Mucosa of descending colon (tissue), 3 donors: ENCODE data around the gene PAX7. TPM values are rescaled to one million over a fixed set of nuclear protein-coding genes. Genes with fewer than 3 reads are reported as not detected.

ENCODE experiments used
- ATAC-seq: fragments of 200-7000 bp; cut with Tn5 transposase; one replicate; pipeline ENCODE4 v1.9.1; 2020; ENCODE audit warnings: mild to moderate bottlenecking, moderate library complexity
- DNase-seq, 3 donors: peaks; one replicate each; pipeline ENCODE4 v3.0.0-alpha.2; 2020
- H3K36me3 ChIP-seq: fragments of 200-600 bp; one replicate; pipeline ENCODE4 v1.8.0; 2021; ENCODE audit warnings: low read depth, mild to moderate bottlenecking
- H3K4me1 ChIP-seq: fragments of 200-600 bp; one replicate; pipeline ENCODE4 v1.8.0; 2021; ENCODE audit warnings: low read depth, mild to moderate bottlenecking
- H3K4me3 ChIP-seq: fragments of 200-600 bp; one replicate; pipeline ENCODE4 v1.8.0; 2021; ENCODE audit warnings: mild to moderate bottlenecking
- H3K9me3 ChIP-seq: fragments of 200-600 bp; one replicate; pipeline ENCODE4 v1.8.0; 2021; ENCODE audit warnings: mild to moderate bottlenecking
- intact Hi-C, 2 donors: fragments of 100-400 bp; cut with DNase I in 1 of 2; cut with micrococcal nuclease in 1 of 2; formaldehyde crosslinking; loops; one replicate each; pipeline versions ENCODE4 v1.11.0 to v1.11.1; 2022; cut with DNase I, micrococcal nuclease
- total RNA-seq, 3 donors: library from RNA; stranded (reverse); fragmentation: NEBNext Ultra II Directional in 2 of 3; extraction: Animal tissue kit (Norgen Biotek cat#: 25700) in 2 of 3; gene quantifications; one replicate each; pipeline versions ENCODE4 v1.2.1 to v1.2.4, GENCODE V29; 2021 to 2023
- TF ChIP-seq, protein P1 (sequence below): fragments of 200-600 bp; IDR thresholded peaks from one replicate; pipeline ENCODE4 v1.8.0; 2022; ENCODE audit warnings: antibody characterized with exemption, mild to moderate bottlenecking
- donor health status: DM: no; HTN: no; CAD: no; lungs with moderate emphysema.
- donor health status: DM: no; HTN: no; CAD: no.
- donor health status: DM: no; HTN: yes; CAD: no.

The PAX7 gene
- total RNA-seq, 3 donors from 2014 or later = not detected

DNA sequence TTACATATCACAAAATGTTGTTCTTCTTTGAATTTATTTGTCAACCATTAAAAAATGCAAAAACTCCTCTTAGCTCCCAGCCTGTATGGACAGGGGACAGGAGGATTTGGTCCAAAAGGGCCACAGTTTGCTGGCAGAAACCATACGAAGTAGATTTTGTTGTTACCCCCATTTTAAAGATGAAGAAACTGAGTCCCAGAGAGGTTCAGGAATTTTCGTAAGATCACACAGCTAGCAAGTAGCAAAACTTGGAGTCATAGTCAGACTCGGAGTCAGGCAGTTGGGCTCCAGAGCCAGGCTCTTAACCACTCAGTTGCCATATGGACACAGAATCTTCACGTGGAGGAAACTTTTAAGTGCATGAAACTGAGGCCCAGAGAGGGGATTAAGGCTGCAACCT lies 137.4 kb downstream of the PAX7 start:
- no peaks in the 10 kb centered on the region for H3K4me1 ChIP-seq
- DNase-seq = no peak
- TF ChIP-seq, protein P1, sequence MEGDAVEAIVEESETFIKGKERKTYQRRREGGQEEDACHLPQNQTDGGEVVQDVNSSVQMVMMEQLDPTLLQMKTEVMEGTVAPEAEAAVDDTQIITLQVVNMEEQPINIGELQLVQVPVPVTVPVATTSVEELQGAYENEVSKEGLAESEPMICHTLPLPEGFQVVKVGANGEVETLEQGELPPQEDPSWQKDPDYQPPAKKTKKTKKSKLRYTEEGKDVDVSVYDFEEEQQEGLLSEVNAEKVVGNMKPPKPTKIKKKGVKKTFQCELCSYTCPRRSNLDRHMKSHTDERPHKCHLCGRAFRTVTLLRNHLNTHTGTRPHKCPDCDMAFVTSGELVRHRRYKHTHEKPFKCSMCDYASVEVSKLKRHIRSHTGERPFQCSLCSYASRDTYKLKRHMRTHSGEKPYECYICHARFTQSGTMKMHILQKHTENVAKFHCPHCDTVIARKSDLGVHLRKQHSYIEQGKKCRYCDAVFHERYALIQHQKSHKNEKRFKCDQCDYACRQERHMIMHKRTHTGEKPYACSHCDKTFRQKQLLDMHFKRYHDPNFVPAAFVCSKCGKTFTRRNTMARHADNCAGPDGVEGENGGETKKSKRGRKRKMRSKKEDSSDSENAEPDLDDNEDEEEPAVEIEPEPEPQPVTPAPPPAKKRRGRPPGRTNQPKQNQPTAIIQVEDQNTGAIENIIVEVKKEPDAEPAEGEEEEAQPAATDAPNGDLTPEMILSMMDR = no peak
- H3K9me3 ChIP-seq = no peaks in the 10 kb centered on the region
- no peaks in the 10 kb centered on the region for H3K36me3 ChIP-seq
- no peak overlapping the region for H3K4me3 ChIP-seq
- intact Hi-C loops = no loop called here
- ATAC-seq = no peak

DNA sequence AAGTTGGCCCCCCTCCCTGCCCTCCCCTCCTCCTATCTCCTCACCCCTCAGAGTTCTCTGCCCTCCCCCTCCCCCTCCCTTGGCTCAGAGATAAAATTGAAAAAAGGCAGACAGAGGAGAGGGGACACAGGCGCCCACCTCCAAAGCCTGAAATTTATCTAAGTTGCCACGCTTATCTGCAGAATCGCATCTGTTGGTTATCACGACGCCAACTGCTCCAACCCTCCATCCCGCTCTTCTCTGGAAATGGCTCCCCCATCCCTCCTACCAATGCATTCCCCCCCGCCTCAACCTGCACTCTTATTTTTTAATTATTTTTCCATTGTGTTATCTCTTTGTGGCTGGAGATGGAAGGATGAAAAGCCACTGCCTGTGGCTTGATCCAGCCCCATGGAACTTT lies 138.5 kb downstream of the PAX7 start:
- H3K4me3 ChIP-seq = no peak overlapping the region
- no peak for ATAC-seq
- no peaks in the 10 kb centered on the region for H3K9me3 ChIP-seq
- no peaks in the 10 kb centered on the region for H3K36me3 ChIP-seq
- H3K4me1 ChIP-seq = no peaks in the 10 kb centered on the region
- TF ChIP-seq, protein P1 = no peak
- DNase-seq = no peak
- intact Hi-C loops = no loop called here

DNA sequence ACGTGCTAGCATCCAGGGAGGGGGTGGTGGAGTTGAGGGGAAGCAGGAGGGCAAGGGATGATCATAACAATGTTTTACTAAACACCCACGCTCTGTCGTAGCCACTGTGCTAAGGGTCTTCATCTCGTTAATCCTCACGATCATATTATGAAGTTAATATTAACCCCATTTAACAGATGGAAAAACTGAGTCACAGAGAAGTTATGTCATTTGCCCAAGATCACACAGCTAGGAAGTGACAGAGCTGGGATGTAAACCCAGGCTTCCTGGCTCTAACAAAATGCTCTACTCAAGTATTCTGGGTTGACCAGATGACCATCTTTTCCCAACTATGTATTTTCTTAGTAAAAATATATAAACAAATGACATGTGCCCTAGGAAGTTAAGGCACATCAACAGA lies 140.2 kb downstream of the PAX7 start:
- ATAC-seq (no peak), DNase-seq (no peak)
- intact Hi-C loops = no loop called here
- no peaks in the 10 kb centered on the region for H3K36me3 ChIP-seq
- no peak overlapping the region for H3K4me3 ChIP-seq
- TF ChIP-seq, protein P1 = no peak
- H3K9me3 ChIP-seq = no peaks in the 10 kb centered on the region
- H3K4me1 ChIP-seq = no peaks in the 10 kb centered on the region

DNA sequence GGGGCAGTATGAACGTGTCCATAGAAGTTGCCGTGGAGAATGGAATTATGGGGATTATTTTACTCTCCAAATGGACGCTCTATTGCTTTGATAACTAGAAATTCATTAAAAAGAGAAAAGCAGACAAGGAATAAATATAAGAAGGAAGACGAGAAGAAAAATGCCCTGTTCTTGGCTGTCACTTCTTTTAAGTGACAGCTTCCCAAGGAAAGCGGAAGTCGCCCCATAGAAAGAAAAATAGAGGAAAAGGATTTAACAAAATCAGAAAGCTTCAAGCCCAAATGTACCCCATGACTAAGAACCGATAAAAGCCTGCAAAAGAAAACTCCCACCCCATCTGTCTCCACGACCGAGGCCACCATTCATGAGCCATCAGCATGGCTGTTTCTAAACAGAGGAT lies 143.1 kb downstream of the PAX7 start:
- Histone ChIP-seq H3K36me3 (no peaks in the 10 kb centered on the region), H3K4me3 (no peak overlapping the region), H3K4me1 (no peaks in the 10 kb centered on the region), H3K9me3 (no peaks in the 10 kb centered on the region)
- intact Hi-C loops = no loop called here
- ATAC-seq (no peak), DNase-seq (no peak)
- TF ChIP-seq, protein P1 = no peak

DNA sequence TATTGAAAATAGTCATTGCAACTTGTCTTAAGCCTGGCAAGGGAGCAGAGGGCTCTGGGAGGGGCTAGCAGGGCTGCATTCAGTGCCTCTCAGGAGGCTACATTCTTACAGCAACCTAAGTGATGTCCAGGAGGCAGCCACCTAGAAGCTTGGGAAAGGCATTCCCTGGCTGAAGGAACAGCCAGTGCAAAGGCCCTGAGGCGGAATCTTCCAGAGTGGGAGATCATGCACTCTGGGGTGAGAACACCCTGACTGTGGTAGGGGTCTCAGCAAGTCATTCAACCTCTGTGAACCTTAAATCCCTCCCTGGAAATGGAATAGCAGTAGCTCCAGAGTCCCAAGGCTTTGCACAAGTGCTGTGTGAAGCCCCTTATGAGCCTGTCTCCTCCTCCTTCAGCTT lies 144.7 kb downstream of the PAX7 start:
- no peak overlapping the region for H3K4me3 ChIP-seq
- TF ChIP-seq, protein P1 = no peak
- H3K9me3 ChIP-seq = no peaks in the 10 kb centered on the region
- ATAC-seq = no peak
- no peaks in the 10 kb centered on the region for H3K36me3 ChIP-seq
- intact Hi-C loops = no loop called here
- no peaks in the 10 kb centered on the region for H3K4me1 ChIP-seq
- no peak for DNase-seq

DNA sequence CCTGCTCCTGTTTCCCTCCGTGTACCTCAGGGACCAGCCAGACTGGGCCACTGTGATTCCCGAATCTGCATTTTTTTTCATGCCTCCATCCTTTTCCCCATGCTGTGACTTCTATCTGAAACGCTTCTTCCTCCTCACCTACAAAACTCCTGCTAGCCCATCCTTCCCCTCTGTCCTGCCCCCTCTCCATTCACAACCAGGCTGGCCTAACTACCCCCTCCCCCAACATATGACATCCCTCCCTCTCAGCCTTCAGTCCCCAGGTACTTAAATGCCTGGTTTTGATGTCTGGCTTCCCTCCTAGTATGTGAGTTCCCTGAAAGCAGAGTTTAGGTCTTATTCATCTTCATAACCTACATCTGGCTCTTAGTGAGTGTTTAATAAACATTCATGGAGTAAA lies 146.1 kb downstream of the PAX7 start:
- intact Hi-C loops = no loop called here
- no peak for ATAC-seq

More for the DNA sequence above, 146.1 kb downstream of the PAX7 start:
- Histone ChIP-seq H3K9me3 (no peaks in the 10 kb centered on the region), H3K36me3 (no peaks in the 10 kb centered on the region), H3K4me3 (no peak overlapping the region), H3K4me1 (no peaks in the 10 kb centered on the region)
- TF ChIP-seq, protein P1 = no peak
- no peak for DNase-seq
